ENCODE measurements around the gene FAM169A. TPM values are rescaled to one million over a fixed set of nuclear protein-coding genes. Genes with fewer than 3 reads are reported as not detected.
A peak's percentile ranks its signal among the peaks of the same experiment; 100 is the strongest.
"Not testable (repeated sequence)": the region's sequence is repeated elsewhere in the genome, so short reads cannot be mapped to it uniquely, and the experiment has no call there.

Gene FAM169A
- total RNA-seq, 1 experiment from 2014 or later: 21.9 TPM

DNA sequence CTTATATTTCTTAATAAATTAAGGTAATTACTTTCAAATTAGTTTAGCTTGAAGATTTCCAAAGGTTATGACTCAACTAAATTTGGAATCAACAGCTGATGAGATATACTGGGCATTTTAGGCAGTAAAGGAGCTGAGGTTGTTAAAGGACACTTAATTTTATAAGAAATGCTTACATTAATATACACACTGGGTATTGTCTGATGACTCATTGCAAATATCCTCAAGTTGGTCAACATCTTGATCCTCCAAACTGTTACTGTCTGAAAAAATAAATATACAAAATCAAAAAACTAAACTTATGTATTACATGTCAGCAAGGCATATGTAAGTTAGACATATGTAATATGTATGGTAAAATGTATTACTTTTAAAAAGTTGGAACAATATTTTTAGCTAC lies 102.7 kb downstream of the FAM169A start:
- Histone ChIP-seq H3K27ac (peak overlapping the region; percentile 69), H3K9me3 (replicated peaks) (no peaks in the 10 kb centered on the region), H3K4me1 (replicated peaks) (peaks cover 40% of the 10 kb centered on the region), H3K4me3 (no peak overlapping the region), H3K36me3 (peaks cover 47% of the 10 kb centered on the region), H3K27me3 (replicated peaks) (no peaks in the 10 kb centered on the region; the same call in 1 of the 2 replicates)
- no peak for DNase-seq (ENCODE audit: low read depth in 1 of 2, low spot score in 2 of 2)

DNA sequence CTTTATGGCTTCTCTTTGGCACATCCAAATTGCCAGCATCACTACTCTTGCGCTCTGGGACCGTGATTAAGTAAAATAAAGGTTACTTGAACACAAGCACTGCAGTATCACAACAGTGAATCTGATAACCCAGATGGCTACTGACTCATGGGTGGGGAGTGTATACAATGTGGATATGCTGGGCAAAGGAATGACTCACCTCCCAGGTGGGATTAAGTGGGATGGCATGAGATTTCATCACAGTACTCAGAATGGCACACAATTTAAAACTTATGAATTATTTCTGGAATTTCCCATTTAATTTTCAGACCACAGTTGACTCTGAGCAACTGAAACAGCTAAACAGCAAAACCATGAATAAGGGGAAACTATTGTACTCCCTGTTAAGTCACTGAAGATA lies 103.6 kb downstream of the FAM169A start:
- no peaks in the 10 kb centered on the region for H3K9me3 ChIP-seq (replicated peaks)
- H3K27me3 ChIP-seq (replicated peaks): no peaks in the 10 kb centered on the region; the same call in 1 of the 2 replicates
- H3K27ac ChIP-seq: peak overlapping the region; percentile 69
- peaks cover 34% of the 10 kb centered on the region for H3K4me1 ChIP-seq (replicated peaks)
- peak; percentile 67 to 85 for DNase-seq (ENCODE audit: low read depth in 1 of 2, low spot score in 2 of 2)
- H3K4me3 ChIP-seq: no peak overlapping the region
- H3K36me3 ChIP-seq: peaks cover 55% of the 10 kb centered on the region

- Histone ChIP-seq H3K4me1 (replicated peaks) (peaks cover 34% of the 10 kb centered on the region), H3K27me3 (replicated peaks) (no peaks in the 10 kb centered on the region; the same call in 1 of the 2 replicates), H3K27ac (no peak overlapping the region), H3K36me3 (peaks cover 67% of the 10 kb centered on the region), H3K9me3 (replicated peaks) (no peaks in the 10 kb centered on the region), H3K4me3 (no peak overlapping the region)
- DNase-seq (ENCODE audit: low read depth in 1 of 2, low spot score in 2 of 2): no peak
Measured at GRCh38 chr5:74761241-74761640, 104.9 kb downstream of the FAM169A start.

- not testable (repeated sequence) for H3K27ac ChIP-seq; H3K9me3 ChIP-seq (replicated peaks); DNase-seq (ENCODE audit: low read depth in 1 of 2, low spot score in 2 of 2); H3K27me3 ChIP-seq (replicated peaks); H3K4me3 ChIP-seq; H3K4me1 ChIP-seq (replicated peaks)
- peaks cover 81% of the 10 kb centered on the region for H3K36me3 ChIP-seq
Measured at GRCh38 chr5:74748742-74749141, 117.4 kb downstream of the FAM169A start.

DNA sequence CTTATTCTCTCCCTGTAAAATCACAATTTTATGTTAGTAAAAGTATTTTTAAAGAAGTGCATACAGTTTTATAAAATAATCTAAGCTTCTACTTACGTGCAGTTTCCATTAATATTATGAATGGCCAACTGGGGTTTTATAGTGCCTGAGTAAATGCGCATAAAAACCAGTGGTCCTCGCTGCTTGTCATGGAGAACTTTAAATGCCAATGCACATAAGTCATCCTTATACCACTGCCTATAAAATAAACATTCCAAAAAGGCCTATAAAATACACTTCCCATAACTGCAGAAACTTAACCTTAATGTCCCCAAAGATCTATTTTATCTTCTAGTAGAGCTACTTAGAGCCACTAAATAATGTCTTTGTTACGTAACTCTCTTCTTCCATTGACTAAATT lies 127.8 kb downstream of the FAM169A start:
- H3K36me3 ChIP-seq: peaks cover 72% of the 10 kb centered on the region
- no peaks in the 10 kb centered on the region for H3K9me3 ChIP-seq (replicated peaks)
- no peaks in the 10 kb centered on the region for H3K27me3 ChIP-seq (replicated peaks)
- no peak for DNase-seq (ENCODE audit: low read depth in 1 of 2, low spot score in 2 of 2)
- no peak overlapping the region for H3K4me3 ChIP-seq
- H3K27ac ChIP-seq: no peak overlapping the region
- H3K4me1 ChIP-seq (replicated peaks): no peaks in the 10 kb centered on the region

DNA sequence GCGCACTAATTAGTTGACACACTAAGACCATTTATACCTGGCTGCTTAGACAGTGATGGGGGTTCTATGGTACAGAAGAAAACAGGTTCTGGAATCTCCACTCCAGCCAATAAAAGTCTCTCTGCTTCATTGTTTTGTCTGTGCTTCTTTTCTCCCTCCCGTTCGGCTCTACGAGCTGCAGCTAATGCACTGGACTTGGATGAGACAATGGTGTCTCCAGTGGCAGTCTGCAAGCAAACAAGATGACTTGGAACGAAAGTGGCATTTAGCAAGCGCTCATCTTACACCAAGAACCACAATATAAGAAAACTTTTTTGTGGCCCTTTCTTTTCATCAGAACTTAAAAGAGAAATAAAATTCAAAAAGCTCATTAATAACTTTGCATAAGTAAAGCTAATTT lies 129.4 kb downstream of the FAM169A start:
- Histone ChIP-seq H3K4me3 (no peak overlapping the region), H3K27ac (no peak overlapping the region), H3K9me3 (replicated peaks) (no peaks in the 10 kb centered on the region), H3K4me1 (replicated peaks) (no peaks in the 10 kb centered on the region), H3K36me3 (peaks cover 75% of the 10 kb centered on the region), H3K27me3 (replicated peaks) (no peaks in the 10 kb centered on the region)
- DNase-seq (ENCODE audit: low read depth in 1 of 2, low spot score in 2 of 2): no peak

Other genes starting within 250 kb of the FAM169A start
- gene ENC1, start 225.7 kb downstream of the FAM169A start, total RNA-seq (2014; rRNA removed; shearing (Covaris generic)): 31.3 and 34.0 TPM in 2 replicates
- 301 and 394 TPM in 2 replicates for gene HEXB, start 181.2 kb downstream of the FAM169A start, total RNA-seq (2014; rRNA removed; shearing (Covaris generic))
- gene GFM2, start 99.3 kb downstream of the FAM169A start, total RNA-seq (2014; rRNA removed; shearing (Covaris generic)): 54.3 and 67.3 TPM in 2 replicates
- gene NSA2, start 99.1 kb downstream of the FAM169A start, total RNA-seq (2014; rRNA removed; shearing (Covaris generic)): 128 and 150 TPM in 2 replicates
- gene GCNT4, start 186.2 kb upstream of the FAM169A start, total RNA-seq (2014; rRNA removed; shearing (Covaris generic)): 5.1 and 7.8 TPM in 2 replicates

Data from SJSA1 (cell line).